K562 (cell line): ENCODE data around the gene TASP1. TPM values are rescaled to one million over a fixed set of nuclear protein-coding genes. Genes with fewer than 3 reads are reported as not detected.

Experiments
- ATF1 ChIP-seq, 2 experiments: fragments of 450-650 bp in 1 of 2; IDR thresholded peaks; 2 replicates each; pipeline ENCODE4 v1.6.1; 2016; ENCODE audit warnings: missing compliant biosample characterization in 1 of 2, missing genetic modification characterization in 1 of 2
- BCL6 ChIP-seq: fragments of 250-450 bp; sonication (Bioruptor Pico); IDR thresholded peaks from 2 replicates; pipeline ENCODE4 v1.4.0; 2020
- CAMTA2 ChIP-seq: fragments of 250-450 bp; sonication (Bioruptor Pico); conservative IDR thresholded peaks from 2 replicates; pipeline ENCODE4 v1.5.1; 2022
- CBFA2T3 ChIP-seq: fragments of 450-650 bp; IDR thresholded peaks from 2 replicates; pipeline ENCODE4 v1.6.1; 2017
- CREB1 ChIP-seq, 2 experiments: sonication (generic) in 1 of 2; formaldehyde crosslinking in 1 of 2; IDR thresholded peaks; 2 replicates each; pipeline versions ENCODE4 v1.6.1 to v1.8.0; 2012 to 2022; ENCODE audit warnings: inconsistent platforms in 1 of 2, mild to moderate bottlenecking in 1 of 2, missing genetic modification reagents in 1 of 2, moderate library complexity in 1 of 2
- DLX4 ChIP-seq: fragments of 250-450 bp; sonication (Bioruptor Pico); IDR thresholded peaks from 2 replicates; pipeline ENCODE4 v1.6.1; 2021; ENCODE audit warnings: mild to moderate bottlenecking
- JUNB ChIP-seq: fragments of 450-650 bp; formaldehyde crosslinking; conservative IDR thresholded peaks from 2 replicates; pipeline ENCODE4 v1.4.0; 2020; ENCODE audit warnings: mild to moderate bottlenecking
- MEF2D ChIP-seq: conservative IDR thresholded peaks from 2 replicates; pipeline ENCODE4 v1.6.1; 2016; ENCODE audit warnings: low read depth, missing genetic modification characterization, missing compliant biosample characterization
- MTF1 ChIP-seq: fragments of 250-450 bp; sonication (Bioruptor Pico); IDR thresholded peaks from 2 replicates; pipeline ENCODE4 v1.9.0; 2021; ENCODE audit warnings: moderate library complexity, mild to moderate bottlenecking, inconsistent platforms, borderline replicate concordance
- NCOR1 ChIP-seq: fragments of 450-650 bp; IDR thresholded peaks from 2 replicates; pipeline ENCODE4 v1.6.1; 2016; ENCODE audit warnings: mild to moderate bottlenecking, moderate library complexity
- NFRKB ChIP-seq: fragments of 450-650 bp; IDR thresholded peaks from 2 replicates; pipeline ENCODE4 v1.6.1; 2016; ENCODE audit warnings: low read depth
- SRSF3 ChIP-seq: fragments of 200-400 bp; formaldehyde crosslinking; IDR thresholded peaks from 2 replicates; pipeline ENCODE4 v1.6.1; 2016; ENCODE audit warnings: mild to moderate bottlenecking, low read length, moderate library complexity; ENCODE audit not compliant: insufficient read depth
- SRSF9 ChIP-seq: fragments of 200-400 bp; formaldehyde crosslinking; IDR thresholded peaks from 2 replicates; pipeline ENCODE4 v1.6.1; 2017; ENCODE audit warnings: low read depth, low read length, borderline replicate concordance
- TCF3 ChIP-seq: sonication (generic); formaldehyde crosslinking; IDR thresholded peaks from 2 replicates; pipeline ENCODE4 v1.4.0; 2020; ENCODE audit warnings: mild to moderate bottlenecking, missing genetic modification reagents
- WHSC1 ChIP-seq: IDR thresholded peaks from one replicate; pipeline ENCODE4 v1.6.1; 2012; ENCODE audit warnings: low read length, control low read depth, inconsistent platforms
- ZBTB7A ChIP-seq: IDR thresholded peaks from 2 replicates; pipeline ENCODE4 v1.6.1; 2011; ENCODE audit warnings: low read depth, mild to moderate bottlenecking, low read length, moderate library complexity, borderline replicate concordance; ENCODE audit not compliant: control insufficient read depth
- polyA plus RNA-seq, 8 experiments: library from polyadenylated mRNA; depleted of rRNA in 4 of 8; stranded (reverse) in 5 of 8; unstranded in 3 of 8; fragments of >200 nt; fragmentation: Nextera tagmentation in 2 of 8; fragmentation: Illumina TruSeq in 1 of 8; extraction: Ambion mirVana in 2 of 8; extraction: Trizol in 1 of 8; gene quantifications; 2 replicates each; pipeline versions ENCODE4 v1.2.1 to v1.2.3, GENCODE V29; 2011 to 2014; ENCODE audit warnings: inconsistent platforms in 1 of 8, missing spikeins in 1 of 8
- total RNA-seq, 7 experiments: library from RNA; depleted of rRNA in 6 of 7; stranded (reverse); fragments of >200 nt in 6 of 7; fragmentation: Illumina TruSeq in 2 of 7; extraction: Trizol in 2 of 7; gene quantifications; 2 replicates each; pipeline versions ENCODE4 v1.2.1 to v1.2.3, GENCODE V29; 2011 to 2021; ENCODE audit warnings: low replicate concordance in 1 of 7
- TF ChIP-seq, protein P1 (sequence below): fragments of 450-650 bp; formaldehyde crosslinking; IDR thresholded peaks from 2 replicates; pipeline ENCODE4 v1.4.0; 2020; ENCODE audit warnings: mild to moderate bottlenecking, moderate library complexity
- TF ChIP-seq, protein P2 (sequence below), 2 experiments: fragments of 450-650 bp; formaldehyde crosslinking in 1 of 2; IDR thresholded peaks; 2 replicates each; pipeline versions ENCODE4 v1.4.0 to v1.6.1; 2014 to 2020; ENCODE audit warnings: mild to moderate bottlenecking in 2 of 2, borderline replicate concordance in 1 of 2, low read depth in 1 of 2
- TF ChIP-seq, protein P3 (sequence below): sonication (generic); formaldehyde crosslinking; IDR thresholded peaks from 2 replicates; pipeline ENCODE4 v1.9.0; 2022; ENCODE audit warnings: mild to moderate bottlenecking, missing genetic modification reagents

Gene TASP1
- total and polyA plus RNA-seq, 9 of the 15 experiments (the other 6 are each of a cell fraction or from before 2014, with no cell fraction given), result 3.7 to 10.6 (median 6.4) TPM

GRCh38 chr20:13684566-13685222 is 46.0 kb upstream of the TASP1 start (continued):
- TF ChIP-seq, protein P1, sequence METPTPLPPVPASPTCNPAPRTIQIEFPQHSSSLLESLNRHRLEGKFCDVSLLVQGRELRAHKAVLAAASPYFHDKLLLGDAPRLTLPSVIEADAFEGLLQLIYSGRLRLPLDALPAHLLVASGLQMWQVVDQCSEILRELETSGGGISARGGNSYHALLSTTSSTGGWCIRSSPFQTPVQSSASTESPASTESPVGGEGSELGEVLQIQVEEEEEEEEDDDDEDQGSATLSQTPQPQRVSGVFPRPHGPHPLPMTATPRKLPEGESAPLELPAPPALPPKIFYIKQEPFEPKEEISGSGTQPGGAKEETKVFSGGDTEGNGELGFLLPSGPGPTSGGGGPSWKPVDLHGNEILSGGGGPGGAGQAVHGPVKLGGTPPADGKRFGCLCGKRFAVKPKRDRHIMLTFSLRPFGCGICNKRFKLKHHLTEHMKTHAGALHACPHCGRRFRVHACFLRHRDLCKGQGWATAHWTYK (CRISPR knock-in tag), result no peak
- no peak for TF ChIP-seq MTF1 (CRISPR knock-in tag)
- no peak for TF ChIP-seq ATF1 (CRISPR knock-in tag; IDR thresholded peaks at IDR 0.05)
- TF ChIP-seq ATF1 (tag; IDR thresholded peaks at IDR 0.05), result no peak
- no peak for TF ChIP-seq JUNB (CRISPR knock-in tag)
- TF ChIP-seq, protein P2, sequence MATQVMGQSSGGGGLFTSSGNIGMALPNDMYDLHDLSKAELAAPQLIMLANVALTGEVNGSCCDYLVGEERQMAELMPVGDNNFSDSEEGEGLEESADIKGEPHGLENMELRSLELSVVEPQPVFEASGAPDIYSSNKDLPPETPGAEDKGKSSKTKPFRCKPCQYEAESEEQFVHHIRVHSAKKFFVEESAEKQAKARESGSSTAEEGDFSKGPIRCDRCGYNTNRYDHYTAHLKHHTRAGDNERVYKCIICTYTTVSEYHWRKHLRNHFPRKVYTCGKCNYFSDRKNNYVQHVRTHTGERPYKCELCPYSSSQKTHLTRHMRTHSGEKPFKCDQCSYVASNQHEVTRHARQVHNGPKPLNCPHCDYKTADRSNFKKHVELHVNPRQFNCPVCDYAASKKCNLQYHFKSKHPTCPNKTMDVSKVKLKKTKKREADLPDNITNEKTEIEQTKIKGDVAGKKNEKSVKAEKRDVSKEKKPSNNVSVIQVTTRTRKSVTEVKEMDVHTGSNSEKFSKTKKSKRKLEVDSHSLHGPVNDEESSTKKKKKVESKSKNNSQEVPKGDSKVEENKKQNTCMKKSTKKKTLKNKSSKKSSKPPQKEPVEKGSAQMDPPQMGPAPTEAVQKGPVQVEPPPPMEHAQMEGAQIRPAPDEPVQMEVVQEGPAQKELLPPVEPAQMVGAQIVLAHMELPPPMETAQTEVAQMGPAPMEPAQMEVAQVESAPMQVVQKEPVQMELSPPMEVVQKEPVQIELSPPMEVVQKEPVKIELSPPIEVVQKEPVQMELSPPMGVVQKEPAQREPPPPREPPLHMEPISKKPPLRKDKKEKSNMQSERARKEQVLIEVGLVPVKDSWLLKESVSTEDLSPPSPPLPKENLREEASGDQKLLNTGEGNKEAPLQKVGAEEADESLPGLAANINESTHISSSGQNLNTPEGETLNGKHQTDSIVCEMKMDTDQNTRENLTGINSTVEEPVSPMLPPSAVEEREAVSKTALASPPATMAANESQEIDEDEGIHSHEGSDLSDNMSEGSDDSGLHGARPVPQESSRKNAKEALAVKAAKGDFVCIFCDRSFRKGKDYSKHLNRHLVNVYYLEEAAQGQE (IDR thresholded peaks at IDR 0.05; ENCODE audit: borderline replicate concordance), result no peak
- TF ChIP-seq, protein P2 (CRISPR knock-in tag; IDR thresholded peaks at IDR 0.05; ENCODE audit: low read depth), result no peak
- TF ChIP-seq, protein P3, sequence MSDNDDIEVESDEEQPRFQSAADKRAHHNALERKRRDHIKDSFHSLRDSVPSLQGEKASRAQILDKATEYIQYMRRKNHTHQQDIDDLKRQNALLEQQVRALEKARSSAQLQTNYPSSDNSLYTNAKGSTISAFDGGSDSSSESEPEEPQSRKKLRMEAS (CRISPR knock-in tag), result 0 out of 2 replicates have a peak, but pooled peaks have one; percentile 31
- TF ChIP-seq ZBTB7A, result no peak
- TF ChIP-seq CAMTA2 (CRISPR knock-in tag), result no peak
- no peak for TF ChIP-seq BCL6
- TF ChIP-seq NCOR1, result no peak
- no peak for TF ChIP-seq MEF2D (tag)
- peak; percentile 93 for TF ChIP-seq TCF3 (CRISPR knock-in tag)
- TF ChIP-seq SRSF3, result no peak
- no peak for TF ChIP-seq CREB1 (IDR thresholded peaks at IDR 0.05)
- no peak for TF ChIP-seq CREB1 (CRISPR knock-in tag; IDR thresholded peaks at IDR 0.05)
- TF ChIP-seq WHSC1, result no peak
- no peak for TF ChIP-seq DLX4 (CRISPR knock-in tag)
- no peak for TF ChIP-seq NFRKB
- no peak for TF ChIP-seq SRSF9
- peak; percentile 67 for TF ChIP-seq CBFA2T3
